NCI-H2171 treated with DMSO at 0.1 percent for 48 hours (cell line): ENCODE results near the gene MYH14.
A peak's percentile ranks its signal among the peaks of the same experiment; 100 is the strongest.

Source experiments
- DNase-seq: peaks from one replicate; lab custom pipeline; 2025; lab: John Stamatoyannopoulos, UW

Gene MYH14

GRCh38 chr19:50292216-50292827, 88.9 kb downstream of the MYH14 start:
- no peak for DNase-seq

GRCh38 chr19:50293263-50294004, 90.0 kb downstream of the MYH14 start:
- no peak for DNase-seq

GRCh38 chr19:50300051-50300450, 96.6 kb downstream of the MYH14 start:
- no peak for DNase-seq

- no peak for DNase-seq
These were observed 97.6 kb downstream of the MYH14 start for GRCh38 chr19:50300814-50301606.

- no peak for DNase-seq
These were observed 98.2 kb downstream of the MYH14 start for GRCh38 chr19:50301607-50301971.

- DNase-seq, result no peak
These were observed 100.1 kb downstream of the MYH14 start for GRCh38 chr19:50303558-50303957.

GRCh38 chr19:50308991-50309390, 105.6 kb downstream of the MYH14 start:
- no peak for DNase-seq

- no peak for DNase-seq
These were observed 106.1 kb downstream of the MYH14 start for GRCh38 chr19:50309396-50310125.

GRCh38 chr19:50310759-50311465, 107.5 kb downstream of the MYH14 start:
- no peak for DNase-seq

- peak; percentile 41 for DNase-seq
These were observed 108.6 kb downstream of the MYH14 start for GRCh38 chr19:50311723-50312635.

GRCh38 chr19:50312967-50313811, 109.8 kb downstream of the MYH14 start:
- no peak for DNase-seq

GRCh38 chr19:50313812-50314536, 110.6 kb downstream of the MYH14 start:
- peak; percentile 63 for DNase-seq

- no peak for DNase-seq
These were observed 111.6 kb downstream of the MYH14 start for GRCh38 chr19:50314724-50315708.

GRCh38 chr19:50315773-50316448, 112.5 kb downstream of the MYH14 start:
- peak; percentile 75 for DNase-seq

- DNase-seq, result no peak
These were observed 113.7 kb downstream of the MYH14 start for GRCh38 chr19:50317115-50317514.

GRCh38 chr19:50318438-50318837, 115.0 kb downstream of the MYH14 start:
- DNase-seq, result no peak

GRCh38 chr19:50319156-50319555, 115.7 kb downstream of the MYH14 start:
- DNase-seq, result no peak
